IPS-20b (cell line): ENCODE data around the gene ACTN4.

Experiments used
- H3K27ac ChIP-seq: one replicate; pipeline ENCODE4 v1.5.1; 2013; ENCODE audit warnings: low read length
- H3K27me3 ChIP-seq: 2 replicates; pipeline ENCODE4 v1.6.1; 2013; ENCODE audit warnings: mild to moderate bottlenecking, low read length, inconsistent platforms; ENCODE audit not compliant: insufficient read depth
- H3K36me3 ChIP-seq: 2 replicates; pipeline ENCODE4 v1.6.1; 2013; ENCODE audit warnings: low read depth, mild to moderate bottlenecking, inconsistent platforms, low read length, moderate library complexity; ENCODE audit not compliant: insufficient read depth
- H3K4me1 ChIP-seq: 2 replicates; pipeline ENCODE4 v1.6.1; 2013; ENCODE audit warnings: mild to moderate bottlenecking, control low read depth, inconsistent platforms, low read length, moderate library complexity; ENCODE audit not compliant: insufficient read depth
- H3K4me3 ChIP-seq: 2 replicates; pipeline ENCODE4 v1.5.1; 2013; ENCODE audit warnings: mild to moderate bottlenecking, low read length, inconsistent platforms
- H3K9ac ChIP-seq: 2 replicates; pipeline ENCODE4 v1.6.1; 2013; ENCODE audit warnings: low read depth, mild to moderate bottlenecking, inconsistent platforms, low read length, moderate library complexity
- H3K9me3 ChIP-seq: 2 replicates; pipeline ENCODE4 v1.6.1; 2013; ENCODE audit warnings: mild to moderate bottlenecking, low read depth, low read length, inconsistent platforms; ENCODE audit not compliant: insufficient read depth

ACTN4 gene

DNA sequence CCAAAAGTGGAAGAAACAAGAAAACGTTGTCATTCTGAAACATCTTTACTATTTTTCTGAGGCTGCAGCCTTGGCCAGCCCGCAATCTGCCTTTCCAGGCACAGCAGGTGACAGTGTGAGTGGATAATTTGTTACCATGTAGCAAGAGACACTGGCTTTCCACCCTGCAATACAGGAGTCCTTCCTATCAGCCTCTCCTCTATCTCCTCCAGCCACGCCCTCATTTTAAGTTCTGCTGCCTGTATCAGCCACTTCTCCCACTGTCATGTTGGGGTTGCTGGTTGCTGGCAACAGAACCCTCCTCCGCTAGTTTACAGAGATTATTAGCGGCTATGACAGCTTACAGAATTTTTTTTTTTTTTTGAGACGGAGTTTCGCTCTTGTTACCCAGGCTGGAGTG, 133.6 kb downstream of the ACTN4 start:
- no peaks in the 10 kb centered on the region for H3K27me3 ChIP-seq
- no peaks in the 10 kb centered on the region for H3K4me1 ChIP-seq
- H3K27ac ChIP-seq: no peak overlapping the region

More for the DNA sequence above, 133.6 kb downstream of the ACTN4 start:
- Histone ChIP-seq H3K4me3 (no peak overlapping the region), H3K9me3 (no peaks in the 10 kb centered on the region), H3K9ac (no peak overlapping the region), H3K36me3 (no peaks in the 10 kb centered on the region)
